Cardiac fibroblast (primary cell): ENCODE results near the gene SFSWAP.

Source experiments
- DNase-seq, 2 donors: peaks; one replicate each; pipeline versions ENCODE4 v3.0.0 to v3.0.0-alpha.2; 2010; ENCODE audit warnings: low read depth in 2 of 2
- H3K4me3 ChIP-seq, 2 donors: replicated peaks in 1 of 2; 1 replicate in 1 of 2; 2 replicates in 1 of 2; pipeline ENCODE4 v1.5.1; 2011; ENCODE audit warnings: low read depth in 2 of 2, low read length in 2 of 2, mild to moderate bottlenecking in 2 of 2, moderate library complexity in 1 of 2
- TF ChIP-seq, protein P1 (sequence below): IDR thresholded peaks from one replicate; pipeline ENCODE4 v1.5.1; 2011; ENCODE audit warnings: low read depth, mild to moderate bottlenecking, low read length, inconsistent platforms

The SFSWAP gene

DNA sequence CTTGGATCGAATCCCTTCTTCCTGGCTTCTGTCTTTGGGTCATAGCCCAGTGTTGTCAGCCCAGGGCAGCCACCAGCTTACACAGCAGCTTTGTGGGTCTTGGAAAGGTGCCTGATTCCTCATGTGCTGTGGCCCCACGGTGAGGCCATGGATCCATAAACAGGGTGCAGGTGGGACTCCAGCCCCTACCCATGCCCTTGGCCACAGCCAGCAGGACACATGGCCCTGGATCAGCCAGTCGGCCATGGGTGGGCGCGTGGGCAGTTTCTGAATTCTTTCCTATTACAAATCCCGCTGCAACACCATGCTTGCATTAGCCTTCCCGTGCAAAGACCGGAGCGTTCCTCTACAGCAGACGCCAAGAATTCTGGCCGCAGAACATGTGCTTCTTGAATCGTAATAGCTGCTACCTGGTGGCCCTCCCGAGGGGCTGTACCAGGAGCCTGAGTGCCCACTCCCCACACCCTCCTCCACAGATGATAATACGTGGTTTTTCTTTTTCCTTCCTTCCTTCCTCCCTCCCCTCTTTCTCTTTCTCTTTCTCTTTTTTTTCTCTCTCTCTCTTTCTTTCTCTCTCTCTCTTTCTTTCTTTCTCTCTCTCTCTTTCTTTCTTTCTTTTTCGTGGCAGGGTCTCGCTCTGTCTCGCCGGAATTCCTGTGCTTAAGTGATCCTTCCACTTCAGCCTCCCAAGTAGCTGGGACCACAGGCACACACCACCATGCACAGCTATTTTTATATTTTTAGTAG lies 114.4 kb downstream of the SFSWAP start:
- H3K4me3 ChIP-seq: no peak overlapping the region
- peak in 1 of 2 donors; percentile 29 for DNase-seq
- TF ChIP-seq, protein P1, sequence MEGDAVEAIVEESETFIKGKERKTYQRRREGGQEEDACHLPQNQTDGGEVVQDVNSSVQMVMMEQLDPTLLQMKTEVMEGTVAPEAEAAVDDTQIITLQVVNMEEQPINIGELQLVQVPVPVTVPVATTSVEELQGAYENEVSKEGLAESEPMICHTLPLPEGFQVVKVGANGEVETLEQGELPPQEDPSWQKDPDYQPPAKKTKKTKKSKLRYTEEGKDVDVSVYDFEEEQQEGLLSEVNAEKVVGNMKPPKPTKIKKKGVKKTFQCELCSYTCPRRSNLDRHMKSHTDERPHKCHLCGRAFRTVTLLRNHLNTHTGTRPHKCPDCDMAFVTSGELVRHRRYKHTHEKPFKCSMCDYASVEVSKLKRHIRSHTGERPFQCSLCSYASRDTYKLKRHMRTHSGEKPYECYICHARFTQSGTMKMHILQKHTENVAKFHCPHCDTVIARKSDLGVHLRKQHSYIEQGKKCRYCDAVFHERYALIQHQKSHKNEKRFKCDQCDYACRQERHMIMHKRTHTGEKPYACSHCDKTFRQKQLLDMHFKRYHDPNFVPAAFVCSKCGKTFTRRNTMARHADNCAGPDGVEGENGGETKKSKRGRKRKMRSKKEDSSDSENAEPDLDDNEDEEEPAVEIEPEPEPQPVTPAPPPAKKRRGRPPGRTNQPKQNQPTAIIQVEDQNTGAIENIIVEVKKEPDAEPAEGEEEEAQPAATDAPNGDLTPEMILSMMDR: no peak

DNA sequence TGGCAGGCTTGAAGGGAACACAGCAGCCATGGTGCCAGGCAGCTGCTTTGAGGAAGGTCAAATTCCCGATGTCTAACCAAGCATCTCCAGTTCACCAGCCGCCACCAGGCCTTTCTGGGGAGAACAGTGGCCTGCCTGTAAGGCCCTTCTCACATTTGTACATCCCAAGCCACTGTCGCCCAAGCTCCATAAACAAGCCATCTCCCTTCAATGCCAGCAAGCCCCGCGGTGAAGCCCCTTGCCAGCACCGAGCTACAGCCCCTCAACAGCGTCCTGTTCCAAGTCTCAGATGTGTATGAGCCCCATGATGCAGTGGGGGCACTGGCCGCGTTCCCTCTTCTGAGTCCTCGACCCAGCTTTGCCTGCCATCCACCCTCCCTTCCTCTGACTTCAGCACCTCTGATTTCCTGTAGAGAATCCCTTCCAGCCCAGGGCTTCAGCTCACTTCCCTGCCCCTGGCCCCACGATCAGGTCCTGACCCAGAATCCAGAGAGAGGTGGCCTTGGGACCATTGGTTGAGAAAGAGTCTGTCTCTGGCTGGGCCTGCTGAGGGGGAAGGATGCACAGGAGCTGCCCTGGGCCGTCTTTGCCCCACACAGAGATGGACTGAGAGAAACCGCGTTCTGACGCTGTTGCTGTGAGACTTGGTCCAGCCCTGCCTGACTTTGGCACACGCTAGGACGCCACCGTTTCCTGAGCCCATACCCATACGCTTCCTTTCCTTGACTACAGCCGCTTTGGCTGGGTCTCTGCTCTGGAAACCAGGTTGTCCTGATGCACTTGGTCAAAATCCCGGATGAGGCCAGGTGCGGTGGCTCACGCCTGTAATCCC lies 115.4 kb downstream of the SFSWAP start:
- no peak for DNase-seq
- H3K4me3 ChIP-seq: no peak overlapping the region
- TF ChIP-seq, protein P1: no peak

DNA sequence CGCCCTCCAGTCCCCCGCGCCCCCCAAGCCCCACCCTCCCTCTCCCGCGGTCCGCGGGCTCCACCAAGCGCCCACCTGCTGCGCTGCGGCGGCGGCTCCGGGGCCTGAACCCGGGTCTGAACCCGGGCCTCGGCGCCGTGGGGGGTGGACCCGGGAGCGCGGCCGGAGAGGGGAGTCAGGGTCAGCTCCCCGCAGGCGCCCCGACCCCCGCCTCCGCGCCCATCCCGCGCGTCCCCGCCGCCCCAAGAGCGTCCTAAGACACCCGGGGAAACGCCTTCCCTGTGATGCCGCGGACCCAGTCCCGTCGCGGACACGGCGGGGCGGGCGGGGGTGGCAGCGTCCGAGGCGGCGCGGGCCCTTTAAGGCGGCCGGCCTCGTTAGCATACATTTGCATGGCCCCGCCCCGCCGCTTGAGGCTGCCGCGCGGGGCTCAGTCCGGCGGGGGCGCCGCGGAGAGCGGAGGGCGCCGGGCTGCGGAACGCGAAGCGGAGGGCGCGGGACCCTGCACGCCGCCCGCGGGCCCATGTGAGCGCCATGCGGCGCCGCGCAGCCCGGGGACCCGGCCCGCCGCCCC lies 117.2 kb downstream of the SFSWAP start, which contains the start of gene MMP17:
Gene MMP17 (plus strand): TSS at position 433 of the 574 bp plus-strand sequence. CDS start 102 bp downstream, at position 535.
- DNase-seq: peak; percentile 56 to 73
- TF ChIP-seq, protein P1: no peak
- H3K4me3 ChIP-seq: peak within 1 kb of the TSS; percentile 63 to 69

DNA sequence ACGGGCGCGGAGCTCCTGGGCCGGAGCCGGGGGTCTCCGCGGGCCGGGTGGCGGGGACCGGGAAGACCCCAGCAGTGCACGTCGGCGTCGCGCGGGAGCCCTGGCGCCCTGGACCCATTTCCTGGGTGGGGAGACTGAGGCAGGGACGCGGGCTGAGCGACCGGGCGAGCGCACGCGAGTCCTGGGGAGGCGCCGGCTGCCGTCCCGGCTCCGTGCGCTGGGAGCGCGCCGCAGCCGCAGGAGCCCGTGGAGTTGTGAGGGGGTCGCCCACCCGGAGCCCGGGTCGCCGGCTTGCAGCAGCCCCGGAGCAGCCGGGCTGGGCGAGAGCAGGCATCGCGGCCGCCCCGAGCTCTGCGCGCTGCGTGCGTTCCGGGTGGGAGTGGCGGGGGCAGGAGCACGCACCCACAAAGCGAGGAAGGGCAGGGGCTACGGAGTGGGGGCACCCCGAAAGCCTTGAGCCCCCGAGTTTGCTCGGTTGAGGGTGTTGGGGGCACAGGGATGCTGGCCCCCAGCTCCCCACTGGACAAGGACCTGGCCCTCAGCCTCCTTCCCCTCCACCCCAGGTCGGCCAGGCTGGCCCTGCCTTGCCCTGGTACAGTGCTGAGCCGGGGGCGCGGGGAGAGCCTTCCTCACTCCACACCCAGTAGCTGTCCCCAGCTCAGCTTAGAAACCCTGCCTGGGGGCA lies 117.9 kb downstream of the SFSWAP start:
- TF ChIP-seq, protein P1: no peak

GRCh38 chr12:131829356-131829747 lies 118.5 kb downstream of the SFSWAP start:
- TF ChIP-seq, protein P1: no peak
- peak overlapping the region; percentile 63 to 69 for H3K4me3 ChIP-seq
- DNase-seq: peak; percentile 20 to 35

More for the DNA sequence above, 117.9 kb downstream of the SFSWAP start:
- peak in 1 of 2 donors; percentile 21 for DNase-seq
- peak overlapping the region; percentile 63 to 69 for H3K4me3 ChIP-seq

DNA sequence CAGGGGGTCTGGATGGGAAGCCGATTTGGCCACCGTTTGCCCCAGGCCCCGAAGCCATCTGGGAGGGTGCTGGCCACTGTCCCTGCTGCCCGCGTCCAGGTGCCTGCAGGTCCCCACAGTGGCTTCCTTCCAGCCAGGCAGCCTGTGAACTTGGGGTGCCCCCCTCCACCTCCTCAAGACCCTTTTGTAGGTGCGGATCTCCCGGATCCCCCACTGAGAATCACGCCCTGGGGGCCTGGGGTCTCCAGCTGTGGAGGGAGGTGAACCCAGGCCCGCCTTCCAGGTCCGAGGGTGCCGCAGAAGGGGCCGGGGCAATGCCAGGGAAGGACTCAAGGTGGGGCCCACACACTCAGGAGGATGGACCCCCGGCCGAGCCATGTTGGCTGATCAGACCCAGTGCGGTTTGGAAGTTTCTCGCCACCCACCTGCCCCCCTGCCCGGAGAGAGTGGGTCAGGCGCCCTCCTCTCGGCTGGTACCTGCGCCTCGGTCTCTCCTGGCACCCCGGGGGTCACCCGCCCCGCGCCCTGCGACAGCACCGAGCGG lies 119.0 kb downstream of the SFSWAP start:
- peak overlapping the region; percentile 63 to 69 for H3K4me3 ChIP-seq
- no peak for DNase-seq
- TF ChIP-seq, protein P1: no peak
